A549 treated with CORT108297 at 1 μM for 4 hours (cell line): Measurements from ENCODE around the gene SLC39A6. TPM values are rescaled to one million over a fixed set of nuclear protein-coding genes. Genes with fewer than 3 reads are reported as not detected.

Experiments
- total RNA-seq: library from RNA; stranded (reverse); fragments of 200-300 nt; extraction: Qiagen RNA extraction; gene quantifications from 5 replicates; pipeline ENCODE4 v1.2.3, GENCODE V29; 2022

Gene SLC39A6, protein sequence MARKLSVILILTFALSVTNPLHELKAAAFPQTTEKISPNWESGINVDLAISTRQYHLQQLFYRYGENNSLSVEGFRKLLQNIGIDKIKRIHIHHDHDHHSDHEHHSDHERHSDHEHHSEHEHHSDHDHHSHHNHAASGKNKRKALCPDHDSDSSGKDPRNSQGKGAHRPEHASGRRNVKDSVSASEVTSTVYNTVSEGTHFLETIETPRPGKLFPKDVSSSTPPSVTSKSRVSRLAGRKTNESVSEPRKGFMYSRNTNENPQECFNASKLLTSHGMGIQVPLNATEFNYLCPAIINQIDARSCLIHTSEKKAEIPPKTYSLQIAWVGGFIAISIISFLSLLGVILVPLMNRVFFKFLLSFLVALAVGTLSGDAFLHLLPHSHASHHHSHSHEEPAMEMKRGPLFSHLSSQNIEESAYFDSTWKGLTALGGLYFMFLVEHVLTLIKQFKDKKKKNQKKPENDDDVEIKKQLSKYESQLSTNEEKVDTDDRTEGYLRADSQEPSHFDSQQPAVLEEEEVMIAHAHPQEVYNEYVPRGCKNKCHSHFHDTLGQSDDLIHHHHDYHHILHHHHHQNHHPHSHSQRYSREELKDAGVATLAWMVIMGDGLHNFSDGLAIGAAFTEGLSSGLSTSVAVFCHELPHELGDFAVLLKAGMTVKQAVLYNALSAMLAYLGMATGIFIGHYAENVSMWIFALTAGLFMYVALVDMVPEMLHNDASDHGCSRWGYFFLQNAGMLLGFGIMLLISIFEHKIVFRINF
- 39.6 to 57.6 TPM (median 51.0 TPM) in 5 replicates for total RNA-seq

DNA sequence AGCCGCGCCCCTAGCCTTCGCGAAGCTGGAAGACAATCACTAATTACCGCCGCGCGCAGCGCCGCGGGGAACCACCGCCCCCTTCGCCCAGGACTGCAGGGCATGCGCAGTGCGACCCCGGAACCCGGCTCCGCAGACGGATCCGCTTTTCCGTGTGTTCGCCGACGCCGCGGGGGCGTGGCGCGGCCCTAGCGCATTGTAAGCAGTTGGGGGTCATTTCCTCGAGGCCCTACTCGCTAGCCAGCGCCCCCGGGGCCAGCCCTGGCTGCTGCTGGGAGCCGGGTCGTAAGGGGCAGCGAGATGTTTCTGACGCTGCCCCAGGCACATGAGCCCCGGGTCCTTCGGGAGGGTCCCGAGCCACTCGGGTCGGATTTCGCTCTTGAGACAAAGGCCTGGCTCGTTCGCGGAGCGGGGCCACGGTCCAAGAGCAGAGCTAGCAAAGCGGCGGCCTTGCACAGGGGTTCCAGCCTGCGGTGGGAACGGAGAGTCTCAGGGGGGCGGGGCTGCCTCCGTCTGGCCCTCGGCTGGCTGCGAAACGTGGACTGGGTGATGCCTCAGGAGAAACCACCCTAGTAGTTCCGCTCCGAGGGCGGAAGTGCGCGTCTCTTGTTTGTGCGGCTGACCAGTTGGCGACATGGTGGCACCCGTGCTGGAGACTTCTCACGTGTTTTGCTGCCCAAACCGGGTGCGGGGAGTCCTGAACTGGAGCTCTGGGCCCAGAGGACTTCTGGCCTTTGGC is at the start of gene SLC39A6, which contains the start of gene ELP2:
TSS of gene SLC39A6 (minus strand) at position 41 of the 739 bp plus-strand sequence. CDS start 2,333 bp downstream, outside the sequence.
TSS of gene ELP2 (plus strand) at position 600 of the 739 bp plus-strand sequence. CDS start at position 635, 35 bp downstream.

GRCh38 chr18:36067055-36067957 is 61.8 kb downstream of the SLC39A6 start, which contains the start of gene RPRD1A:
RPRD1A (minus strand) TSS chr18:36067559; CDS start chr18:36067404, 155 bp downstream.

Other genes with a start within 250 kb of the SLC39A6 start
- 16.7 to 24.5 TPM (median 22.1 TPM) in 5 replicates for gene RPRD1A, start 61.8 kb downstream of the SLC39A6 start, total RNA-seq
- gene ELP2, start 559 bp upstream of the SLC39A6 start, total RNA-seq, result 32.6 to 38.1 TPM (median 34.9 TPM) in 5 replicates
- 2.5 to 3.7 TPM (median 3.1 TPM) in 5 replicates for gene MOCOS, start 58.2 kb upstream of the SLC39A6 start, total RNA-seq
- gene FHOD3, start 168.4 kb upstream of the SLC39A6 start, total RNA-seq, result 1.9 to 2.8 TPM (median 2.6 TPM) in 5 replicates